ENCODE results near the gene CDC42BPB.

GRCh38 chr14:102883089-102883541 is 174.2 kb downstream of the CDC42BPB start:
- TF ChIP-seq CTCF (IDR thresholded peaks at IDR 0.05) (no peak), POLR2AphosphoS5 (IDR thresholded peaks at IDR 0.05) (no peak), EP300 (IDR thresholded peaks at IDR 0.05) (no peak)

Measured in esophagus muscularis mucosa (tissue), 4 donors.